Breast epithelium (tissue), 4 donors: ENCODE data around the gene SLC5A2. TPM values are rescaled to one million over a fixed set of nuclear protein-coding genes. Genes with fewer than 3 reads are reported as not detected.
"Not testable (repeated sequence)": the region's sequence is repeated elsewhere in the genome, so short reads cannot be mapped to it uniquely, and the experiment has no call there.

Experiments used
- DNase-seq, 2 donors: peaks; one replicate each; pipeline ENCODE4 v3.0.0-alpha.2; 2019; ENCODE audit warnings: low spot score in 2 of 2
- H3K27ac ChIP-seq, 2 donors: fragments of 200-600 bp; sonication (generic) in 1 of 2; one replicate each; pipeline ENCODE4 v1.5.1; 2016 to 2019; ENCODE audit warnings: mild to moderate bottlenecking in 1 of 2
- H3K27me3 ChIP-seq, 2 donors: fragments of 200-600 bp; sonication (generic) in 1 of 2; one replicate each; pipeline versions ENCODE4 v1.5.1 to v1.6.0; 2017 to 2019; ENCODE audit warnings: control low read depth in 1 of 2, mild to moderate bottlenecking in 1 of 2
- H3K36me3 ChIP-seq: fragments of 200-600 bp; one replicate; pipeline ENCODE4 v1.5.1; 2019
- H3K4me1 ChIP-seq, 2 donors: fragments of 200-600 bp; sonication (generic); one replicate each; pipeline ENCODE4 v1.5.1; 2016 to 2019; ENCODE audit warnings: control low read depth in 1 of 2
- H3K4me3 ChIP-seq, 3 donors: fragments of 200-600 bp; sonication (generic); 1 replicate in 2 of 3; 2 replicates in 1 of 3; pipeline ENCODE4 v1.5.1; 2016 to 2019; ENCODE audit warnings: mild to moderate bottlenecking in 3 of 3, moderate library complexity in 2 of 3
- H3K9me3 ChIP-seq, 2 donors: fragments of 200-600 bp; sonication (generic) in 1 of 2; one replicate each; pipeline ENCODE4 v1.5.1; 2016 to 2019; ENCODE audit warnings: control low read depth in 1 of 2
- POLR2A ChIP-seq: fragments of 450-650 bp; IDR thresholded peaks from one replicate; pipeline ENCODE4 v1.6.1; 2016; ENCODE audit warnings: antibody characterized with exemption, mild to moderate bottlenecking, moderate library complexity
- POLR2AphosphoS5 ChIP-seq, 3 donors: sonication (generic); formaldehyde crosslinking; IDR thresholded peaks; one replicate each; pipeline ENCODE4 v1.6.1; 2017; ENCODE audit warnings: antibody characterized with exemption in 3 of 3
- intact Hi-C: fragments of 100-400 bp; cut with DNase I; formaldehyde crosslinking; loops from one replicate; pipeline ENCODE4 v1.15.1; 2023; ENCODE audit warnings: low total_unique reads
- total RNA-seq, 3 donors: library from RNA; depleted of rRNA; stranded (reverse); fragments of >200 nt; gene quantifications; one replicate each; pipeline ENCODE4 v1.1.0, GENCODE V29; 2016
- TF ChIP-seq, protein P1 (sequence below), 3 donors: fragments of 450-650 bp; IDR thresholded peaks; one replicate each; pipeline ENCODE4 v1.5.1; 2016 to 2017; ENCODE audit warnings: antibody characterized with exemption in 3 of 3, mild to moderate bottlenecking in 3 of 3, moderate library complexity in 3 of 3

The SLC5A2 gene
- total RNA-seq, 3 donors from 2014 or later: 0.44 to 0.98 TPM; not detected in 1

- no peaks in the 10 kb centered on the region for H3K4me1 ChIP-seq
- no peak for DNase-seq
- H3K9me3 ChIP-seq: peaks cover 0 to 11% of the 10 kb centered on the region in 2 donors
- no peaks in the 10 kb centered on the region for H3K36me3 ChIP-seq
- intact Hi-C loops: no loop called here
- no peak overlapping the region for H3K27ac ChIP-seq
- TF ChIP-seq POLR2A: no peak
- TF ChIP-seq, protein P1, sequence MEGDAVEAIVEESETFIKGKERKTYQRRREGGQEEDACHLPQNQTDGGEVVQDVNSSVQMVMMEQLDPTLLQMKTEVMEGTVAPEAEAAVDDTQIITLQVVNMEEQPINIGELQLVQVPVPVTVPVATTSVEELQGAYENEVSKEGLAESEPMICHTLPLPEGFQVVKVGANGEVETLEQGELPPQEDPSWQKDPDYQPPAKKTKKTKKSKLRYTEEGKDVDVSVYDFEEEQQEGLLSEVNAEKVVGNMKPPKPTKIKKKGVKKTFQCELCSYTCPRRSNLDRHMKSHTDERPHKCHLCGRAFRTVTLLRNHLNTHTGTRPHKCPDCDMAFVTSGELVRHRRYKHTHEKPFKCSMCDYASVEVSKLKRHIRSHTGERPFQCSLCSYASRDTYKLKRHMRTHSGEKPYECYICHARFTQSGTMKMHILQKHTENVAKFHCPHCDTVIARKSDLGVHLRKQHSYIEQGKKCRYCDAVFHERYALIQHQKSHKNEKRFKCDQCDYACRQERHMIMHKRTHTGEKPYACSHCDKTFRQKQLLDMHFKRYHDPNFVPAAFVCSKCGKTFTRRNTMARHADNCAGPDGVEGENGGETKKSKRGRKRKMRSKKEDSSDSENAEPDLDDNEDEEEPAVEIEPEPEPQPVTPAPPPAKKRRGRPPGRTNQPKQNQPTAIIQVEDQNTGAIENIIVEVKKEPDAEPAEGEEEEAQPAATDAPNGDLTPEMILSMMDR (IDR thresholded peaks at IDR 0.05): no peak
- peaks cover 0 to 6% of the 10 kb centered on the region in 2 donors for H3K27me3 ChIP-seq
- H3K4me3 ChIP-seq: peak overlapping the region in 2 of 3 donors; percentile 45 to 68
Measured at GRCh38 chr16:31536804-31537361, 54.0 kb downstream of the SLC5A2 start.

- no peaks in the 10 kb centered on the region for H3K36me3 ChIP-seq
- peak overlapping the region; percentile 31 to 68 (median 45) for H3K4me3 ChIP-seq
- intact Hi-C loops: no loop called here
- H3K27me3 ChIP-seq: peaks cover 0 to 6% of the 10 kb centered on the region in 2 donors
- no peaks in the 10 kb centered on the region for H3K4me1 ChIP-seq
- H3K9me3 ChIP-seq: peaks cover 0 to 13% of the 10 kb centered on the region in 2 donors
- DNase-seq: no peak
- TF ChIP-seq, protein P1 (IDR thresholded peaks at IDR 0.05): no peak
- no peak for TF ChIP-seq POLR2AphosphoS5 (IDR thresholded peaks at IDR 0.05)
- TF ChIP-seq POLR2A: no peak
- no peak overlapping the region for H3K27ac ChIP-seq
Measured at GRCh38 chr16:31537362-31538242, 54.7 kb downstream of the SLC5A2 start.

GRCh38 chr16:31538243-31538598 is 55.3 kb downstream of the SLC5A2 start:
- H3K27ac ChIP-seq, H3K4me1 ChIP-seq, intact Hi-C loops, H3K36me3 ChIP-seq, H3K27me3 ChIP-seq, DNase-seq, H3K4me3 ChIP-seq: not testable (repeated sequence)
- H3K9me3 ChIP-seq: peaks cover 0 to 19% of the 10 kb centered on the region in 2 donors

GRCh38 chr16:31539762-31540161 is 56.8 kb downstream of the SLC5A2 start:
- H3K36me3 ChIP-seq, DNase-seq, H3K27me3 ChIP-seq, H3K27ac ChIP-seq, intact Hi-C loops, H3K4me1 ChIP-seq, H3K4me3 ChIP-seq: not testable (repeated sequence)
- peaks cover 0 to 19% of the 10 kb centered on the region in 2 donors for H3K9me3 ChIP-seq

Other genes starting within 250 kb of the SLC5A2 start
- 10 to 100 TPM in 1 of 3 donors, 1 to 10 TPM in 2; 5.2 to 23.5 (median 8.0) TPM for gene ITGAM, start 223.1 kb upstream of the SLC5A2 start, total RNA-seq
- 10 to 100 TPM in 1 of 3 donors, 1 to 10 TPM in 2; 3.6 to 16.8 (median 5.1) TPM for gene ITGAX, start 127.9 kb upstream of the SLC5A2 start, total RNA-seq
- gene ITGAD, start 89.8 kb upstream of the SLC5A2 start, total RNA-seq: under 1 TPM in 2 of 3 donors, not detected in 1; 0.16 to 0.44 TPM
- not detected for gene COX6A2, start 54.8 kb upstream of the SLC5A2 start, total RNA-seq
- gene ZNF843, start 40.3 kb upstream of the SLC5A2 start, total RNA-seq: 1 to 10 TPM; 1.9 to 3.6 (median 3.1) TPM
- 1 to 10 TPM; 5.3 to 7.2 (median 6.9) TPM for gene ARMC5, start 23.6 kb upstream of the SLC5A2 start, total RNA-seq
- gene TGFB1I1, start 11.0 kb upstream of the SLC5A2 start, total RNA-seq: 10 to 100 TPM; 17.4 to 31.8 (median 30.1) TPM
- 10 to 100 TPM; 44.2 to 75.4 (median 68.2) TPM for gene RUSF1, start 25.3 kb downstream of the SLC5A2 start, total RNA-seq
- gene AHSP, start 44.8 kb downstream of the SLC5A2 start, total RNA-seq: not detected